ENCODE measurements around the gene DLX4.

DNA sequence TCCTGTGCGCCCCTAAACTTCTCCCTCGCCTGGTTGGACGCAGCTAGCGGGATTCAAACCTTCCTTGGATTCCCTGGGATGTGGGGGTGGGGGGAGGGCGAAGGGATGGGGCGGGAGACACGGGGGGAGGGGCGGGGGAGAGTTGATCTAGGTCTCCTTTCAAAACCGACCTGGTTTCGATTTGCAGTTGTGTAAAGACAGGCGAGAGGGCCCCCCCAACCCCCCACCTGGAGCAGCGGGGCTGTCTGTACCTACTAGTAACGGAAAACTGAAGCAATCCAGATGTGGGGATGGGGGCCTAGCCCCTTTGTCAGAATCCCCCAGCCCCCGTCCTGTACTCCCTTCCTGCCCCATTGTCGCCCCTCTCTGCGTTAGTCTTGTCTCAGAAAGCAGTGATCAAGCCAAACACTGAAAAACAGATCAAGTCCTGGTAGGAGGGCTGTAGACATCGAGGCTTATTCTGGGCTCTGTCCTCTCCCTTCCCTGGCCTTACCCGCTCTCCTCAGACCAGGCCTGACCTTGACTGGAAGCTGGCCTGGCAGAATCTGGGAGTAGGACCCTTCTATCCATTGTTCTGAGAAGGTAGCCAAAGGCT, 902 bp downstream of the DLX4 start:
- no peak for TF ChIP-seq POLR2A (IDR thresholded peaks at IDR 0.05)
- TF ChIP-seq, protein P1, sequence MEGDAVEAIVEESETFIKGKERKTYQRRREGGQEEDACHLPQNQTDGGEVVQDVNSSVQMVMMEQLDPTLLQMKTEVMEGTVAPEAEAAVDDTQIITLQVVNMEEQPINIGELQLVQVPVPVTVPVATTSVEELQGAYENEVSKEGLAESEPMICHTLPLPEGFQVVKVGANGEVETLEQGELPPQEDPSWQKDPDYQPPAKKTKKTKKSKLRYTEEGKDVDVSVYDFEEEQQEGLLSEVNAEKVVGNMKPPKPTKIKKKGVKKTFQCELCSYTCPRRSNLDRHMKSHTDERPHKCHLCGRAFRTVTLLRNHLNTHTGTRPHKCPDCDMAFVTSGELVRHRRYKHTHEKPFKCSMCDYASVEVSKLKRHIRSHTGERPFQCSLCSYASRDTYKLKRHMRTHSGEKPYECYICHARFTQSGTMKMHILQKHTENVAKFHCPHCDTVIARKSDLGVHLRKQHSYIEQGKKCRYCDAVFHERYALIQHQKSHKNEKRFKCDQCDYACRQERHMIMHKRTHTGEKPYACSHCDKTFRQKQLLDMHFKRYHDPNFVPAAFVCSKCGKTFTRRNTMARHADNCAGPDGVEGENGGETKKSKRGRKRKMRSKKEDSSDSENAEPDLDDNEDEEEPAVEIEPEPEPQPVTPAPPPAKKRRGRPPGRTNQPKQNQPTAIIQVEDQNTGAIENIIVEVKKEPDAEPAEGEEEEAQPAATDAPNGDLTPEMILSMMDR (IDR thresholded peaks at IDR 0.05) = no peak

All from vagina (tissue), 2 donors.